GM12874 (cell line): ENCODE data around the gene ZBTB49.

ENCODE experiments used
- TF ChIP-seq, protein P1 (sequence below): IDR thresholded peaks from 2 replicates; pipeline ENCODE4 v1.5.1; 2011; ENCODE audit warnings: low read depth, mild to moderate bottlenecking, control low read depth, low read length, moderate library complexity; ENCODE audit not compliant: insufficient read depth

Gene ZBTB49

DNA sequence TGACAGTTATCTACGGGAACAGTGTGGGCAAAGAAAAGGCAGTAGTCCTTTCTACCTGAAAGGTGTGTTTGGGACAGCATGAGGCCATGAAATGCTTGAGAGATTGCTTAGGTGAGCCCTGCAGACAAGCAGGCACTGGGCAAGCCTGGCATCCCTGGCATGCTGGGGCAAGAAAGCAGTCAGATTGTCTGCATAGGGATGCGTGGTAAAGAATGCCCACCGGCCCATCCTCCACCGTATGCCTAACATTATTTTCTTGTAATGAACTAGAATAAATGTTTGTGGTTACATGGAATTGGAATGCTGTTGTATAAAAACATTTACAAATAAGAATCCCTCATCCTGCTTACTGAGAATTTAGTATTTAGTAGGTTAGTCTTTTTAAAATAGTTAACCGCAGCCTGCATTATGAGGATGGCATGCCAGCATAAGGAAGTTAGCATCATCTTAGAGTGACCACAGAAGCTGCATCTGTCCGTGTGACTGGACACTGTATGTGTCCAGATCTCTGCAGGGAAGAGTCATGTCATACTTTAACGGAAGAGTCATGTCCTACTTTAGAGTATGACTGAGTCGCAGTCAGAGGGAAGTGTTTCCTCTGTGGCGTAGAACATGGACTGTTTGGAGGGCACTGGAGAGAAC lies 18.9 kb downstream of the ZBTB49 start:
- TF ChIP-seq, protein P1, sequence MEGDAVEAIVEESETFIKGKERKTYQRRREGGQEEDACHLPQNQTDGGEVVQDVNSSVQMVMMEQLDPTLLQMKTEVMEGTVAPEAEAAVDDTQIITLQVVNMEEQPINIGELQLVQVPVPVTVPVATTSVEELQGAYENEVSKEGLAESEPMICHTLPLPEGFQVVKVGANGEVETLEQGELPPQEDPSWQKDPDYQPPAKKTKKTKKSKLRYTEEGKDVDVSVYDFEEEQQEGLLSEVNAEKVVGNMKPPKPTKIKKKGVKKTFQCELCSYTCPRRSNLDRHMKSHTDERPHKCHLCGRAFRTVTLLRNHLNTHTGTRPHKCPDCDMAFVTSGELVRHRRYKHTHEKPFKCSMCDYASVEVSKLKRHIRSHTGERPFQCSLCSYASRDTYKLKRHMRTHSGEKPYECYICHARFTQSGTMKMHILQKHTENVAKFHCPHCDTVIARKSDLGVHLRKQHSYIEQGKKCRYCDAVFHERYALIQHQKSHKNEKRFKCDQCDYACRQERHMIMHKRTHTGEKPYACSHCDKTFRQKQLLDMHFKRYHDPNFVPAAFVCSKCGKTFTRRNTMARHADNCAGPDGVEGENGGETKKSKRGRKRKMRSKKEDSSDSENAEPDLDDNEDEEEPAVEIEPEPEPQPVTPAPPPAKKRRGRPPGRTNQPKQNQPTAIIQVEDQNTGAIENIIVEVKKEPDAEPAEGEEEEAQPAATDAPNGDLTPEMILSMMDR, result no peak

DNA sequence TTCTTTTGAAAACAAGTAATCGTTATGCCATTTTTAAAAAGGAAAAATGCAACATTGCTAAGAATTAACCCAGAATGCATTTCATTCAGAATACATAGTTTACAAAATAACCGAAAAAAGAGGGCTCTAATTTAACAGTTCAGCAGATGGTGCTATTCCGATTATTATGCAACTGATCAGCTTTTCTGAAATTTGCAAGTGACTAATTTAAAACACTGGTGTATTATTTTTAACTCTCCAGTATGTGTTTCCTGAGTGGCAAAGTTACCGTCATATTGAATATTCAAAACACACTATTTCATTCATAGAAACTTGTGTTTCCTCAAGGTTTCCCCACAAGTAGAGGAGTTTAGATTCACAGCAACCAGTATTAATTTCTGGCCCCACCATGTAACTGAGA lies 21.1 kb downstream of the ZBTB49 start:
- TF ChIP-seq, protein P1, result no peak

DNA sequence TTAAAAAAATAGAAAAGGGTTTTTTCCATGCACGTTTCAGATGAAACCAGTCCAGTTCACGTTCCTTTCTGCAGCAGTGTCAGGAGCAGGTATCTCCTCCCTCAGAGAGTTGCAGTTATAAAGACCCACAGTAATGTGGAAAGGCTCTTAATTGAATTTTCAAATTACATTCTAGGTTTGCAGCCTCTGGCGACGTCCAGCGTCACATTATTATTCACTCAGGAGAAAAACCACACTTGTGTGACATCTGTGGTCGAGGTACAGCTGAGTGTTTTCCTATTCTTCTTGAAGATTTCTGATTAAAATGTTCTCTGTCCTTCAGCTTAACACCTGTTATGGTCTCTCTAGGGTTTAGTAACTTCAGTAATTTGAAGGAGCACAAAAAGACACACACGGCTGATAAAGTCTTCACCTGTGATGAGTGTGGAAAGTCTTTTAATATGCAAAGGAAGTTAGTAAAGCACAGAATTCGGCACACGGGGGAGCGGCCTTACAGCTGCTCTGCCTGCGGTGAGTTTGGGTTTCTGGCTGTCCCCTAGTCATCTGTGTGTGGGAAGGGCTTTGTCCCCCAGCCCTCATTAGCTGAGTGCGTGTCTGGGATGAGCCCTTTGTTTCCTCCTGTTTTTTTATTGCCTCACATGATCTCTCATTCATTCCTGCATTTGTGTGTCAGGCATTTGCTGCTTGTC lies 25.6 kb downstream of the ZBTB49 start:
- TF ChIP-seq, protein P1, result no peak

DNA sequence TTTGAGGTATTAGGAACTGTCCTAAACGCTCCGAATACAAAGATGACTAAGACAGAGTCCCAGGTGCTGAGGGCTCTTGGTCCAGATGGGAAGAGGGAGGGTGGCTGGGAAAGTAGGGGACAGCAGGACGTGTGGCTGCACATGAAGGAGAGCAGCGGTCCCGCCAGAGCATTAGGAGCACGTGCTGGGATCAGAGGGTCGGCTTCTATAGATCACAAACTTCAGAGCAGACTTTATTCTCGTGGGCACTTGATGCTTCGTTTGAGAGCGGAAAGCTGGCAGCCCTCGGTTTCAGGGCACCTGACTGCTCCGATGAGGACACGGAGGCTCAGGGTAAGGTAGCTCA lies 26.1 kb downstream of the ZBTB49 start:
- TF ChIP-seq, protein P1, result no peak

DNA sequence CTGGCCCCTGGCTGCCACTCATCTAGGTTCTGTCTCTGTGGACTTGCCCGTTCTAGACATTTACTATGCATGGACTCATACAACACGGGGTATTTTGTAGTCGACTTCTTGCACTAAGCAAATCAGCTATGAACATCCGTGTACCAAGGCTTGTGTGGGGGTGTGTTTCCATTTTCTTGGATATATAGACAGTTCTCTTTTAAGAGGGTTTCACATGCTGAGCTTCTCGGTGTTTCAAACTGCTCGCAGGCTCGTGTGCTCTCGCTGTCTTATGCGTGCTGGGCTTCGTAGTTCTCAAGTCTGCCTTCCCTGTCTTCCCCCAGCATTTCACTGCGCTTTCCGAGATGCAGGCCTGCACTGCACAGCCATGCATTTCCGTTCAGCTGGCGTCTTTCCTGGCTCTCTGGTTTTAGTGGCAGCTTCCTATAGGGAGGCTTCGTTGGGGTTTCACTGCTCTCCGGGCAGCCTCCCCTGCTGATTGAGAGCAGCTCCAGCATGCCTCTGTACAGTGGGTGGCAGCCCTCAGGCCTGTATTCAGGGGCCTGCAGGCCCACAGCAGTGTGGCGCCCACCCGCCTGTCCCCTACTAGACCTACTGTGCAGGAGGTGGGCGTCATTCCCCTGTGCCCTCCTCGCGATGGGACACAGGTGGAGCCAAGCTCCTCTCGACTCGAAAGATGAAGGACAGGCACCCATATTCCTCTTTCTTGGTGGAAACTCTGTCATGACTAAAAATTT lies 27.6 kb downstream of the ZBTB49 start:
- TF ChIP-seq, protein P1, result no peak

DNA sequence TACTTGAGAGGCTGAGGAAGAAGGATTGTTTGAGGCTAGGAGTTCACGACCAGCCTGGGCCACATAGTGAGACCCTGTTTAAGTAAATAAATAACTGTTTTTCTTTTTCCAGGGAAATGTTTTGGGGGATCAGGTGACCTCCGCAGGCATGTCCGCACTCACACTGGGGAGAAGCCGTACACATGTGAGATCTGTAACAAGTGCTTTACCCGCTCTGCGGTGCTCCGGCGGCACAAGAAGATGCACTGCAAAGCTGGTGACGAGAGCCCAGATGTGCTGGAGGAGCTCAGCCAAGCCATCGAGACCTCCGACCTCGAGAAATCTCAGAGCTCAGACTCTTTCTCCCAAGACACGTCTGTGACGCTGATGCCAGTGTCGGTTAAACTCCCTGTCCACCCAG lies 30.5 kb downstream of the ZBTB49 start:
- TF ChIP-seq, protein P1, result no peak

DNA sequence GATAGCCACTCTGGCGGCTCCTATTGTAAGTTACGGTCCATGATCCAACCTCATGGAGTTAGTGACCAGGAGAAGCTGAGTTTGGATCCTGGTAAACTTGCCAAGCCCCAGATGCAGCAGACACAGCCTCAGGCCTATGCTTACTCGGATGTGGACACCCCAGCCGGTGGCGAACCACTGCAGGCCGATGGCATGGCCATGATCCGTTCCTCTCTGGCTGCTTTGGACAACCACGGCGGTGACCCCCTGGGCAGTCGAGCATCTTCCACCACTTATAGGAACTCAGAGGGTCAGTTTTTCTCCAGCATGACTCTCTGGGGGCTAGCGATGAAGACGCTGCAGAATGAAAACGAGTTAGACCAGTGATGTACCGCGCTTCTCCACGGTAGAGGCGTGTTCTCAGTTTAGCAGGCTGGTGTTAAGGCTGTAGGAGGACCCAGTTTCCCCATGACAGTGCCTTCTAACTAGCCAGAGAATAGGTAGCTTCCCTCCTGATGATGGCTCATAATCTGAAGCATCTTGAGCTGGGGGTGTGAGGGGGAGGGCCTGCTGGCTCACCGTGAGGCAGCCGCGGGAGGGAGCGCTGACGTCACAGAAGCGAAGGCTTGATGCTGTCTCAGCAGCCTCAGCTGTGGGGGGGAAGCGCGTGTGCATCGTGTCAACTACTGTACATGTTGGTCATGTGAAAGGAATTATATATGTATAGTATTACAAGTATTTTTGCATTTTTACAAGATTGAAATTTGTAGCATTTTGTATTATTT lies 31.1 kb downstream of the ZBTB49 start:
- TF ChIP-seq, protein P1, result no peak
